Activated CD8-positive, alpha-beta memory T cell treated with anti-CD3 and anti-CD28 coated beads for 1 hour (primary cell): ENCODE results near the gene BATF.

Source experiments
- DNase-seq, 2 donors: peaks; one replicate each; pipeline ENCODE4 v3.0.0-alpha.2; 2020; ENCODE audit warnings: low read depth in 1 of 2; ENCODE audit errors: extremely low read depth in 1 of 2

The BATF gene

DNA sequence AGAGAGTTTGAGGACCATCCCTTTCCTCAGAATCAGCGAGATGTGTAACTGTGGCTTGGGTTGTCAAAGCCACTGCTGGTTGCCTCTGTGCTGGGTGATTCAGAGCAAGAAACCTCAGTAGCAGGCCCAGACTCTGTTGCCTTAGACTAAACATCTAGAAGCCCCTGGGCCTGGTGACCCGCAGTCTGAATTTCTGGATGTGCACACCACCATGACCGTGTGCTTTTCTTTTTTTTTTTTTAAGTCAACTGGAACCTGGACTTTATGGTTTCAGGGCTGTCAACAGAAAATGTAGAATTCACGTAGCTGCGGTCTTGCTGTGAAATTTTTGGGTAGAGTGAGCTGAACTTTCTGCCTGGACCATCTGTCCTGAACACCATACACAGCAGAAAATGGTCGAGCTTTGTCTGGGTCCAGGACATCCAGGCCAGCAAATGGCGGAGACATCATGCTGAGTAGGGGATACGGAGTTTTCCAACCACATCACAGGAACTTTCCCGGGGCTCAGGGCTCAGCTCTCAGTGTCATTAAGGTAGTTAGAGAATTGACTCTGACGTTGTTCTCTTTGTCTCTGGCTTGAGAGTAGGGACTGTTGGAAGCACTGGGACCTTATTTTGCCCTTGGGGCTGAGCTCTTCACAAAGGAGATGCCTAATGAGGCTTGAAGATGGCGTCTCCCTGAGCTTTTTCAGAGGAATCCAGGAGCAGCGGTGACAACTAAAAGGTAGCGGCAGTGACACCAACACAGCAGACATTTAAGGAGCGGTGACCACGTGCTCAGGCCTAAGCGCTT lies 23.0 kb upstream of the BATF start:
- DNase-seq = no peak

DNA sequence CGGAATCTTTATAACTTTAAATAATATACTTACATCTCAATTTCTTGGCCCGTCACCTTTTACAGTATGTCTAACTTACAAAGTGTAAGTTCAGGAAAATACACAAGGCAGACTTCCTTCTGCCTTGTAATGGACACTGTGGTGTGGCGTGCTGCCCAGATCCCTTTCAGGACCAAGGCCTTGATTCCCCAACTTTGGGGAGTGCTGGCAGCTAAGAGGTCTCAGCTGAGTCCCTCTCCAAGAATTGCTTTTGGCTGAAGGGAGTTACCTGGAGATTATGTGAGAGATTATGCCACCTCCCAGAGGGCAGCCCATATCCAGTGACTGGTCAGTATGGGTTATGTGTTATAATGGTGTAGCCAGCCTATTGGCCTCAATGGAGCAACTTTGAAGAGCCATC lies 21.2 kb upstream of the BATF start:
- DNase-seq = no peak

DNA sequence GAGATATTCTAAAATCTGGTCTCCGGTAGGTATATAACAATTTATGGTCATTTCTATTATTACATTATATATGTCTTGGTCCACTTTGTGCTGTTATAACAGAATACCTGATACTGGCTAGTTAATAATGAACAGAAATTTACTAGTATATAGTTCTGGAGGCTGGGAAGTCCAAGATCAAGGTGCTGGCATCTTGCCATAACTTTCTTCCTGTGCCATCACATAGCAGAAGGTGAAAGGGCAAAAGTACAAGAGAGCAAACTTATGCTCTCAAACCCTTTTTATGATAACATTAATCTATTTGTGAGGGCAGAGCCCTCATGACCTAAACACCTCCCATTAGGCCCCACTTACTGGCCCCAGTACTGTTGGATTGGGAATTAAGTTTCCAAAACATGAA lies 17.9 kb upstream of the BATF start:
- DNase-seq = no peak

DNA sequence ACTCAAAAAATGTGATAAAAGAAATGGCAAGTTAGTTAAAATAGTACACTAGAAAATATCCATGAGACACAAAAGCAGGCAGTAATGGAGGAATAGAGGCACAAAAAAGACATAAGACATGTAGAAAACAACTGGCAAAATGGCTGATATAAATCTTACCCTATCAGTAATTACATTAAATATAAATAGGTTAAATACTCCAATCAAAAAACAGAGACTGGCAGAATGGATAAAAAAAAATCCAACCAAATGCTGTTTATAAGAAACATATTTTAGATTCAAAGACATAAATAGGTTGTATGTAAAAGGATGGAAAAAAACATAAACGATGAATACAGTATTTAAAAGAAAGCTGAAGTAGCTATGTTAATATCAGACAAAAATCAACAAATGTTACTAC lies 15.3 kb upstream of the BATF start:
- DNase-seq = no peak

DNA sequence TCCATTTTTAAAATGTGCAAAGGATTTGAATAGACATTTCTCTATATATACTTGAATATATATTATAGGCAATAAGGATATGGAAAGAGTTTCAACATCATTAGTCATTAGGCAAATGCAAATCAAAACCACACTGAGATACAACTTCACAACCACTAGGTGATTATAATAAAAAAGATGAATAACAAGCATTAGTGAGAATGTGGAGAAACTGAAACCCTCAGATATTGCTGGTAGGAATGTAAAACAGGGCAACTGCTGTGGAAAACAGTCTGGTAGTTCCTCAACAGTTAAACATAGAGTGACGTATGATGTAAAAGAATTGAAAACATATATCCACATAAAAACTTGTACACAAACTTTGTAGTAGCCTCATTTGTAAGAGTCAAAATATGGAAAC lies 11.7 kb upstream of the BATF start:
- DNase-seq = no peak

DNA sequence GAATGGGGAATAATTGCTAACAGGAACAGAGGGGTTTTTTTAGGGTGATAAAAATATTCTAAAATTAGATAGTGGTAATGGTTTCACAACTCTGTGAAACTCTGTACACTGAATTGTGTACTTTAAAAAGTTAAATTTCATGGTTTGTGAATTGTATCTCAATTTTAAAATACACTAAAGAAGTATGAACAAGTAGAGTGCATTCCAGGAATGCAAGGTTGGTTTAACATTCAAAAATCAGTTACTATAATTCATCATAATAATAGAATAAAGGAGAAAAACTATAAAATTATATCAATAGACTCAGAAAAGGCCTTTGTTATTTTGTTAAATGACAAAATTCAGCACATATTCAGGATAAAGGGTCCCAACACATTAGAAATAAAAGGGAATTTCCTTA lies 11.1 kb upstream of the BATF start:
- DNase-seq = no peak

DNA sequence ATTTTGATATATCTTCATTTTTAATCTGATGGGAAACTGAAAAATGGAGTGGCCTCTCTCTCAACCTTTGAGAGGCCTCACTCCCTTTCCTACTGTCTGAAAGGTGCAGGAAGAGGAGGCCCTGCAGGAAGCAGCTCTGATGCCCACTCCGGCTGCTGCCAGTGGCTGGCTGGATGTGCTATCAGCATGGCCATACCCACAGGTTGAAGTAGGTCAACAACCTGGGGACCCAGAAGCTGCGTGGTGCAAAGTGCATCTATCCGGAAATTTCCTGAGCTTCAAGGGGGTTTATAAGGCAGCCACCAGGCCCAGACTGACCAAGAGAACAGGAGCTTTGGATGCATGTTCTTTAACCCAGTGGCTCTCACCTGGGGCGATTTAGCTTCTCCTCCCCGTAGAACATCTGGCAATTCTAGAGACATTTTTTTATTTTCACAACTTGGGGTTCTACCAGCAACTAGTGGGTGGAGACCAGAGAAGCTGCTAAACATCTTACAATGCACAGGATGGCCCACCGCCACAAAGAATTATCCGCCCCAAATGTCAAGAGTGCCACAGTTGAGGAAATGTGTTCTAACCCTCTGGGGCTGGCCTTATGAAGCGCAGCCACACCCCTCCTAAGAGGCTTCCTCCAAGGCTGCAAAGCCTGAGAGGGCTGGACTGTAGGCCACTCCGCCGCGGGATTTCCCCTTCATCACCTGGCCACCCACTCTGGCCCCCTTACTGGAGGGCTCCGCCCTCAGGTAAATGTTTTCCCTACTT lies 8.2 kb upstream of the BATF start:
- DNase-seq = no peak

DNA sequence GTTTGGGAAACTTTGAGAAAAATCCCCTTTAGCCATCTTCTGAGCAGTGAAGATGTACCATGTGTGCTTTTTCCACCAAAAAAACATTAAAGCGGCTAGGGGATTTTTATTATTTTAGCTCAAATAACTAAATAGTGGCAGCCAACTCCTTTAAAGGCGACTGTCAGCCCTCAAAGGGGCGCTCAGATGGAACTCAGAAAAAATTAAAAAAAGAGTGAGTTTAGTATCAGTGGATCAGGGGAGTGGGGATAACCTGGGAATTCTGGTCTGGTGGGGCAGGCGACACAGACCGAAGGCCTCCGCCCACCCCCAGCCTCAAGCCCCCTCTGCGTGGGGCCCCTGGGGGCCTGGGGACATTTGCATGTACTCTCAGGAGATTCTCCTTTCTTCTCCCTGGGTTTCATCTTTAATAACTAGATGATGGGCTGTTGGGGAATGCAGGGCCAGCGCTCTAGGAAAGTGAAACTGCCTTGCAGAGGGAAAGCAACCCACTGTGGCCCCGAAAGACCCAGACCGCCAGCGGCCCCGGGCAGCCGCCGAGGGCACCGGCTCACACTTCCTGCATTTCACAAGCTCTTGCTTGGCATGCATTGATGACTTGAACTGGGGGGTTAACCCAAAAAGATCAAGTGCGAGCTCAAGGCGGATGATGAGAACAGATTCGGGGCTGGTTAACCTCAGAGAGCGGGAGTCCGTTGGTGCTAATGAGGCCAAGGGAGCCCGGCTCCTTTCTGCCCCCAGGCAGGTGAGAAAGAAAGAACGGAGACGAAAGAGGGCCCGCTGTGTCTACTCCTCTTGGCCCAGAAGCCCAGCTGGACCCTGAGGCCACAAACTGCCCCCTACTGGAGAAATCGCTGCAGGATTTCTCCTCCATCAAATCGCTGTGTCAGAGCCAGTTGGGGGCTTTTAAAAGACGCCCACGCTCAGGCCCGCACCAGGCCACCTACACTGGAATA lies 7.3 kb upstream of the BATF start:
- DNase-seq = peak in 1 of 2 donors; percentile 3

DNA sequence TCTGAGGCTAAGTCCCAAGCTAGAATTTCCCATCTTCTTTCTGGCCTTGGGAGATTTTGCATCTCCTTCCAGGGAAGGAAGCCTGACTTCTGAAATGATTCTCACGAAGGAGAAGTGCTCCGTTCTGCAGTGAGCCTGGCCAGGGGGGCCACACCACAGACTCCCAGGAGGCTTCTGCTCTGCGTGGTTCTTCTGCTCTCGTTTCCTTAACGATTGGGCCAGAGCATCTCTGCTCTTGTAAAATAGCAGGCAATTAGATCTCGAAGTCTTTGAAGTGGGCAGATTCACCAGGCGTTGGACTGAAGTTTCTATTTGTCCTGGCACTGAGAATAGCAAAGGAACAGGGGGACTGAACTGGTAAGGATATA lies 6.7 kb upstream of the BATF start:
- no peak for DNase-seq

DNA sequence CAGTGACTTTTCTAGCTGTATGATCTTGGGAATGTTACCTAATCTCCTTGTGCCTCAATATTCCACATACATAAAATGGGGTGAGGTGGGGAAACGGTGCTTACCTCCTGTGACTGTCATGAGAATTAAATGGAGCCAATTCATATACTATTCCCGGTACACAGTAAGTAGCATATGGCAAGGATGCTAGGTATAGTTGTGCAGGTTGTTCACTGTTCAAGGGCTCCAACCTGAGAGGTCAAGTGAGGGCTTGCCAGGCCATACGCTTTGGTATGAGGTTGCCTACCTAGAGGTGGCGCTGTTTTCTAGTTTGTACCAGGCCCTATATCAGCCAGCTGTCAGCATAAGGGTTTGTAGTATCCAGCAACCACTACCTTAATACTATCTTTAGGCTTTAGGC lies 3.6 kb upstream of the BATF start:
- no peak for DNase-seq

DNA sequence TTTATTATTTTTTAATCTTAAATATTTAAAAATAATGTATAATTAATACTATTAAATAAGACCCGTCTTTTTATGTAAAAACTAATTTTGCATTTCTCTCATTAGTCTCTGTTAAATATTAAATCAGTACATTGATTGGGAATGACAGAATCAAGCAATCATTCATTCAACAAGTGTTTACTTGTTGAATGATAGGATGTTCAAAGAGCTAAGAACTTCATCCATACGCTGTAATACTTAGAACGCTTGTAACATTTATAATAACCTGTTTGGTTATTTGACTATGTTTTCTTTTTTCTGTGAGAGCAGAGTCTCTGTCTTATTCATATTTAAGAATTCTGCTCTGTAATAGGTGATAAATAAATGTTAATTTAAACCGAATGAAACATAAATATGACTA lies 2.9 kb upstream of the BATF start:
- DNase-seq = no peak

DNA sequence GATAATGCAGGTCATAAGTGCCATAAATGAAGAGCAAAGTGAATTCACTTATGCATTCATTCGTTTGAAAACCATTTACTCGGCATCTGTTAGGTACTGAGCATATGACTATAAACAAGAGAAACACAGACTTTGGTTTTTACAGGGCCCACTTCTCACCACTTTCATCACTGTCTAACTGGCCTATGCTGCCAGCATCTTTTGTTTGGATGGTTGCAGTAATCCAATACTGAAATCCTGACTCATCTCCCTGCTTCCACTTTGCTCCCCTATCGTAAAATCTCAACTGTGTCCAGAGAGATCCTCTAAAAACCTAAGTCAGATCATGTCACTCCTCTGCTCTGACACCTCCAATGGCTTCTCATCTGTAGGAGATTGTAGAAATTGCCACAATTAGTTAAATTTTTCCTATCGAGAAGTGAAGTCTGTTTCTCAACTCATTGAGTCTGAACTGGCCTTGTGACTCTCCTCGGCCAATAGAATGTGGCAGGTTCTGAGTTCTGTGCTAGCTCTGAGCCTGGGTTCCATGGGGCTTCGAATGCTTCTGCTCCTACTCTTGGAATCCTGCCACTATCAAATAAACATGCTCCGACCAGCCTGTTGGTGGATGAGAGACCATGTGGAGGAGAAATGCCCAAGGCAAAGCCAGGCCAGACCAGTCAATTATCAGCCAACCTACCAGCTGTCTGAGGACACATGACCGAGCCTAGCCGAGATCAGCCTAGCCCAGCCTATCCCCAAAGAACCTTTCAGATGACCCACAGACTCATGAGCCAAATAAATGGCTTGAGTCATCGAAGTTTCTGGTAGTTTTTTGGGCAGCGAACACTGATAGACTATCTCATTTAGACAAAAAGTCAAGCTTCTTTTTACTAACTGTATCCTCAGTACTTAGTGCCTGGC lies 2.2 kb upstream of the BATF start:
- no peak for DNase-seq

DNA sequence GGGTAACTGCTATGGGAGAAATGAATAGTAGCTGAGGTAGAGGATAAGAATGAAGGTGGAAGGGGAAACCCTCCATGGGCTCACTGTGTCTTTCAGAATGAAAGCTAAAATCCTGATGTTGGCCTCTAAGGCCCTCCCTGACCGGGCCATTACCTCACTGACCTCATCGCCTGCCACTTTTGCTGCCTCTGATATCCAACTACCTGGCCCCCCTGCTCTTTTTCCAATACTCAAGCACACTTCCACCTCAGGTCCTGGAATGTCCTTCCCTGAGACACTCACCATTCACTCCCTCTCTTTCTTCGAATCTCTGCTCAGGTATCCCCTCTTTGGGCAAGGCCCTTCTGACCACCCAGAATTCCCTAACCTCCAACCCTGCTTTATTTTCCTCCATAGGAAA lies 1.4 kb upstream of the BATF start:
- DNase-seq = no peak

DNA sequence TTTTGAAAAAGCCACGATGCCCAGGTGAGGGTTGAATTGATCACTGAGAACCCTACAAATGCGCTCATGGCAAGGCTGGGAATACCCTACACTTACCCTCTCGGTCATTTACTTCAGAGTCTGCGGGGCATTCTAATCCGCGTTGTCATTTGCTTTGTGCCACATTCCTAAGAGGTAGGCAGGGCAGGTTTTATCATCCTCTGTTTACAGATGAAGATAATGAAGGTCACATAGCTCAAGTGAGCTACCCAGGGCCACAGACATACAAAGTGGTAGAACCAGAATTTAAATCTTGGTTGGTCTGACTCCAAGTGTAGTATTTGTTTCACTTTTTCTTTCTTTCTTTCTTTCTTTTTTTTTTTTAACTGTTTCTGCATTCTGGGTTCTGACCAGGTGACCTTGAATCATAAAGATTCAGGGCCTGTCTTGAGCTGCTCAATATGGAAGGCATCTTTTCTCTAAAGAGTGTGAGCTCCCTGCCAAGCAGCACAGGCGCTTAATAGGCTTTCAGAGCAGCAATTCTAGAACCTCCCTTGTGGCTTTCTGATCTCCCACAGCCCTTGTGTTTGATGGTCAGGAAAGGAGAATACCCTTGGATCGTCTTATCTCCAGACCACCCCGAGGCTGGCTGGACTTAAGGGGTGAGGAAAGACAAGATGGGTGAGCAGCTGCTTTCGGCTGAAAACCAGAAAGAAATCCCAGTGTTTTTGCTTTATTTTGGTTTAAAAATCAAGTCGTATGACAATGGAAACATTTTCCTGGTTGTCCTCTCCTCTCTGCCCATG lies 662 bp upstream of the BATF start:
- DNase-seq = no peak

DNA sequence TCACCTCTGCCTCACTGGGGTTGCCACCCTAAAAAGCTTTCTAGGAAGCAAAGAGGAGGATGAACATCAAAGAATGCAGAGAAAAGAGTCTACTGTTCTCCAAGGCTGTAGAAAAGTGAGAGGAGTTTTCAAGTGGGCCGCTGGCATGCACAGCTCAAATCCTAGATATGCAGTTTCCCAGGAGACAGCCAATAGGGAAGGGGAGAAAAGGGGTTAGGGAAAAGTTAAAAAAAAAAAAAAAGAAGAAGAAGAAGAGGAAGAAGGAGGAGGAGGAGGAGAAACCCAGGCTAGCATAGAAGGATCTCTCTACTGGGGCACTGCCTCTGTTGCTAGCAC lies 682 bp downstream of the BATF start:
- DNase-seq = no peak

DNA sequence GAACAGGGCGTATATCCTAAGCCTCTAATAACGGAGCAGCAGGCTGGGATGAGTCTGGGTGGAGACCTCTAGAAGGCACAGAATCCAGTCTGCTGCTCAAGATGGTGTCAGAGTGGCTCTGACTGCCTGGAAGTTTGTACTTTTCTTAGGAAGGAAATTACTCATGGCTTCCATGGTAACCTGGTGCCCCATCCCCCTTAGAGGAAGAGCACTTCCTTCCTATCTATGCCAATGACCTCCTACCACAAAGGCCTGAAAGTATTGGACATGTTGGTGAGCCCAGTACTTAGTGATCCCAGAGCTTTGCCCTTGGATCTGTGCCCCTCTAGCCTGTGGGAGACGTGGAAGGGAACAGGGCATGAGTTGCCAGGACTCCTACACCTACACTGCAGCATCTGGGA lies 1.5 kb downstream of the BATF start:
- no peak for DNase-seq

DNA sequence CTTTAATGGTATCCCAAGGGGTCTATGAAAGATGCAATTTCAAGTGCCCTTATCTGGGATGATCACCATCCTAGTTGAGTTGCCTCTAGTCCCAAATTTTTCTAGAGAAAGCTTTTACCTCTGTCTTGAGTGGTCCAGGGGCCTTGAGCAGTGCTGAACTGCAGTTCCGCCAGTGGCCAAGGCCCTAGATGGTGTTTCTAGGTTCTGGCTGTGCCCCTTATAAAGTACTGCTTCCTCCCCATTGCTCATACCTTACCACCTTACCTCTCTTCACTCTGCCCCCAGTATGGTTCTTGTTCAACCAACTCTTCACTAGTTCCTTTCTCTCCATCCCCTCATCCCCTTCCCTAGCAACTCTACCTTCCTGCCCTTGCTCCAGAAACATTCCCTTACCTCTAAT lies 3.7 kb downstream of the BATF start:
- no peak for DNase-seq

DNA sequence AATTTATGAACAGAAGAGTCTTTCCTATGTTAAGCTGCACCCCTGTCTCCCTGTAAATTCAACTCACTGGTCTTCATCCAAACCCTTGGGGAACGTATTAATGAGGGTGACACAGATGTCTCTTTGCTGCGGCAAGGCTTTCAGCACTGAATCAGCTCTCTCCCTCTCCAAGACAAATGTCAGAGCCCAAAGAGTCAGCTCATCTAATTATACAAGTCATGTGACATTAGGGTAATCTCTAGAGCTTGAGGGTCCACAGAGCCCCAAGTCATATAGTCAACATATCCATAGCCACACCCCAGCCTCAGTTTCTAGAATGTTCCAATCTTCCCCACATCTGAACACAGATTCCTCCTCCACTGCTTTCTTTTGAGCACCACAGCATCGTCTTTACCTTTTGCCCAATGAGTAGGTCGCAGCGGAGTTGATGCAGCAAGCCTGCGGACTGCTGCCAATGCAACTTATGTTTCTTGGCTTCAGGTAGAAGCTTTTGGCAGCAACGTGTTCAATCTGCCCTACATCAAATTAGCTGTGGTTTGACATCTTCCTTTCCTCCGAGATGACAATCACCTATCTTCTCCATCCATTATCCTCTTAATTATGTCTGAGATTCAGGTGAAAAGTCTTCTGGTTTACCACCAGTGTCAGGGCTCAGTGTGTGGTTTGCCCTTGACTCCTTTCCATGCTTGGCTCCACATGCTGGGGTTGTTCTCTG lies 5.3 kb downstream of the BATF start:
- no peak for DNase-seq

DNA sequence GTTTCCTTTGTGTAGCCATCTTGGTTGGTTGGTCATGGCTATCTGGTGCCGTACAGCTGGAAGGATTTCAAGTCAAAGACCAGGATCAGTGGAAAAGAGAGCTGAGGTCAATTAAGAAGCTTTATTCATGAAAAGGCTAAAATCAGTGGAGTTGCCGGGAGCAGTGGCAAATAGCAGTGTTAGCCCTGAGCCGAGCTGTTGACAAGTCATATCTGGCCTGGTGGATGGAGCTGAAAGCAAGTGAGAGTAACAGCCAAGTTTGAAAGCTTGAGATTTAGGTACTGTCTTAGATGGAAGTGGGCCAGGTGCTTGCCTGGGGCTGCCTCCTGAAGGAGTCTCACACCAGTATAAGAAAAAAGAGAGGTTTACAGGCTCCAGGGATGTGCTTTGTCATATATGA lies 9.0 kb downstream of the BATF start:
- DNase-seq = no peak
